GM21390 (cell line): ENCODE measurements around the gene GPR146.

ENCODE experiments used
- ATAC-seq: cut with Tn5 transposase; IDR thresholded peaks from one replicate; pipeline ENCODE4 v1.9.1; 2021; ENCODE audit not compliant: unreplicated experiment

Gene GPR146

DNA sequence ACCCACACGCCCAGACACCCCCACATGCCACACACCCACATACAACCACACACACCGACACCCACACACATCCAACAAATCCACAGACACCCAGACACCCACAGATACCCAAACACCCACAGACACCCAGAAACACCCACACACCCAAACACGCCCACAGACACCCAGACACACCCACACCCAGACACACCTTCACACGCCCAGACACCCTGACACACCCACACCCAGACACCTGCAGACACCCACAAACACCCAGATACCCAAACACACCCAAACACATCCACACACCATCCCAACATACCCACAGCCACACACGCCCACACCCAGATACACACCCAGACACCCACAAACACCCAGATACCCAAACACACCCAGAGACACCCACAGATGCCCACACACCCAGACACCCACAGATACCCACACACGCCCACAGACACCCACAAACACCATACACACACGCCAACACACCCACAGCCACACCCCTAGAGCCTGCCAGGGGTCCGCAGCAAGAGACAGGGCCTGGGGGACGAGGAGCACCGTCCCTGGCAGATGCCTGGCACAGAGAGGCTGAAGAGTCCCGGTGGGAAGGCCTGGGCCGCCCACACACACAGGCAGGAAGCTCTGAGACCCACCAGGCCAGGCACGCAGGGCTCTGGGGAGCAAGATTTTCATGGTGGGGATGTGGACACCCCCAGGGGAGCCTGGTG is 32.9 kb upstream of the GPR146 start:
- ATAC-seq: no peak

DNA sequence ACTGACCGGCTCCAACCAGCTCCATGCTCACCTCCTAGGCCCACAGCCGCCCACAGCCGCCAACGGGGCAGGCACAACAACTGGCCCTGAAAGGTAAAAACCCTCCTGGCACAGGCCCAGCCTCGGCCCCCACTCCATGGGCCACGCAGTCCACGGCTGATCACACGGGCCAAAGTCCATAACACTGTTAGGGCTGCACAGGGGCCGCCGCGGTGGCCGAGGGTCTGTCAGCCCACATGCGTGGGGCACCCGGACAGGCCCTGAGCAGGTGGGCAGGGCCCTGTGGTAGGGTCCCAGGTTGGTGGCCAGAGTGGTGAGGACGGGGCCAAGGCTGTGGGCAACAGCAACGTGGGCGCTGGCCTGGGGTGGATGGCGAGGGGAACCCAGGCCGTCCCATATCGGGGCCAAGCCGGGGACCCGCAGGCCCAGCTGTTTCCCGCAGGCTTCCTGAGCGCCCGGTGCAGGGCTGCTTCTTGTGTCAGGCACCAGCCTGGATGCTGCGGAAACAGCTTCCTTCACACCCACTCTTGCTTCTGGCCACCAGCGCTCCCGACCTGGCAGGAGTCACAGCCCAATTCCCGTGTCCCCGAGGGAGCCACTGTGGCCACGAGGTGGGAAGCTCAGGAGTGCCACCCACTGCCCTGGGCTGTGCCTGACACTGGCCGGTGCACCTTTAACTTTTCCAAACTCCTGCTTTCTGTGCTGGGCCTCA is 32.2 kb upstream of the GPR146 start:
- ATAC-seq: no peak

DNA sequence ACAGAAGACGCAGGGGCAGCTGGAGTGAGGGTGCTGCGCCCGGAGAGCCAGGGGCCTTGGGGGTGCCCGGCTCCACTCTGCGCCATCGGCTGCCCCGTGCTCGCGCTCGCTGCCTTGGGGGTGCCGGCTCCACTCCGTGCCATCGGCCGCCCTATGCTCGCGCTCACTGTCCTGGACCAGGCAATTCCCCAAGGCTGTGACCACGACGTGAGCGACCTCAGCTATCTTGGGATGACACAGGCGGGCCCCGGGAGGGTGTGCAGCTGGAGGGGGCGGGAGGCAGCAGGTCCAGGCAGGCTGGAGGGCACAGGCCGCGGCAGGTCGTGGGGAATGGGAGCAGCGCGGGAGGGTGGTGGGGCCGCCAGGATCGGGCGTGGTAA is 31.6 kb upstream of the GPR146 start:
- no peak for ATAC-seq

DNA sequence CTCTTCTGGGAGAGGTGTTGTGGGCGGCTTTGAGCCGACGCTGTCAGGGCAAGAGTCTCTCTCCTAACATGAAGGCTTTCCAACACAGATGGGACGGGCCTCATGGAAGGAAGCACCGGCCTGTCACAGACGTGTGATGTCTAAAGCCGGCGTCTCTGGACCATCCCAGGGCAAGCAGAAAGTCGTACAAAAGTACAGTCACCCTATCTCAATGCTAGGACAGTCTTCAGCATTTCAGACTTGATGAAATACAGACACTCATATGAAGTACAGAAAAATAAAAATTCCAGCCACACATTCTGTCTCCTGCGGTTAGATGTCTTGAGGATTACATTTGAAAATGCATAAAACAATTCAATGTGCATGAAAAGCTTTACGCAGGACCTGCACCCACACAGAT is 30.8 kb upstream of the GPR146 start:
- ATAC-seq: no peak

DNA sequence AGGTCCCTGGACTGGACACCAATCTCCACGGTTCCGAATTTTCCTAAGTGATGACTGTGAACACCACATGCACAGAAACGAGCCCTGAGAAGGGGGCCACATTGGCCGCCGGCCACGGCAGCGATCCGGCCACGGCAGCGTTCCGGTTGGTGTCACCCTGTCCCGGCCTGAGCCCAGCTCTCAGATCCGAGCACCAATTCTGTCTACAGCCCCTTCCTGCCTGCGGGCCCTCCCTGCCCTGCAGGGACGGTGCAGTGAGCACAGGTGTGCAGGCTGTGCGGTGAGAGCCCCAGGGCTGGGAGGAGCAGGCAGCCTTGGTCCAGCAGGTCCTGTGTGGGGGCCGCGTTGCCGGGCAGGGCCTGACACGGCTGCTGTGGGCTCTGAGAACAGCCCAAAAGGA is 29.7 kb upstream of the GPR146 start:
- ATAC-seq: no peak

DNA sequence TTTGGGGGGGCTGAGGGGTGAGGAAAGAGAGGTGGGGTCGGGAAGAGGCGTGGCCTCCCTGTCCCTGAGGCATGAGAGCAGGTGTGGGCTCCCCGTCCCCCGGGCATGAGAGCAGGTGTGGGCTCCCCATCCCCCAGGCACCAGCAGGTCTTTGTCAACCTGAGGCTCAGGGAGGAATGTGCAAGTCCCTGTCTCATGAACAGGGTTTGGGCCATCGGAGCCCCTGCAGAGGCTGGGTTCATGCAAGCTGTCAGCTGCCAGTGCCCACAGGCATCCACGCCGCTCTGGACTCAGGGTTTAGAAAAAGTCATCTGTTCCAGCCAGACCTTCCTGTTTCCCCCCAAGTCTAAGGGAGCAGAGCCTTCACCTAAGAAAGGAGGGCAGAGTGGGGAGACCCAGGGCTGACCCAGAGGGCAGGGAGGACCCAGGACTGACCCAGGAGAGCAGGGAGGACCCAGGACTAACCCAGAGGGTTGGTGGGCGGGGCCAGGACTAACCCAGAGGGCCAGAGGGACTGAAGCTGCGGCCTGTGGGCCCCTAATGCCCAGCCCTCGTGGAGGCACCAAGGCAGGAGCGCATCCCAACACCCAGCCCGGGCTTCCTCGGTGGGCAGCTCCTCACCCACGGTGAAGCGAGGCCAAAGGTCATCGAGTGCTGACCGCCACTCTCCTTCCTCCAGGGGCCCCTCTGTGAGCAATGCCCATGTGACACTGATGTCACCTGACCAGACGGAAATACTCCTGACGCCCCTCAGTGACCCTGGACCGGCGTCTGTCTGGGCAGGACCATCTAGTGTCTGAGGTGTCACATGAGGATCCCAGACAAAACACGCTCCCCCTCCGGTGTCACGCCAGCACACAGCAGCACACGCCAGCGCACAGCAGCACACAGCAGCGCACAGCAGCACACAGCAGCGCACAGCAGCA is 28.9 kb upstream of the GPR146 start:
- no peak for ATAC-seq

DNA sequence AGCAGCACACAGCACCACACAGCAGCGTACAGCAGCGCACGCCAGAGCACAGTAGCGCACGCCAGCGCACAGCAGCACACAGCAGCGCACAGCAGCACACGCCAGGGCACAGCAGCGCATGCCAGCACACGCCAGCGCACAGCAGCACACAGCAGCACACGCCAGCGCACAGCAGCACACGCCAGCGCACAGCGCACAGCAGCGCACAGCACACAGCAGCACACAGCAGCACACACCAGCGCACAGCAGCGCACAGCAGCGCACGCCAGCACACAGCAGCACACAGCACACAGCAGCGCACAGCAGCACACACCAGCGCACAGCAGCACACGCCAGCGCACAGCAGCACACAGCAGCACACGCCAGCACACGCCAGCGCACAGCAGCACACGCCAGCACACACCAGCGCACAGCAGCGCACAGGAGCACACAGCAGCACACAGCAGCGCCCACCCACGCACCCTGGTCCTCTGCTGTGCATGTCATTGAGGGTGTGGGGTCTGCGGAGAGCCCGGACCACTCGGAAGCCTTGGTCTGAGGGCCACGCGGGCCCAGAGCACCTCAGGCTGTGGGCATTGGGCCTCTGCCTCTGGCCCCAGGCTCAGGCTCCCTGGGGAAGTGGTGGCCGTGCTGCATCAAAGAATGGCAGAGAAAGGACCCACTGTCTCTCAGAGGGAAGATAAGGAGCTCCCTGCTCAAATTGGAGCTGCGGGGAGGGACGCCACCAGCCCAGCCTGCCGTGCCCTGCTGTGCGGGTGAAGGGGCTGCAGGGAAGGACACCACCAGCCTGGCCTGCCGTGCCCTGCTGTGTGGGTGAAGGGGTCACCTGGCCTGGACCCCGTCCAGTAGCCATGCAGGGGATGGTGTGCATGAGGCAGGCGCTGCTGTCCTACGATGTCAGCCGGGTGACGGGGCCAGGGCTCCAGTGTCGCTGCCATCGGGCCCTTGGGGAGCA is 27.5 kb upstream of the GPR146 start:
- no peak for ATAC-seq

DNA sequence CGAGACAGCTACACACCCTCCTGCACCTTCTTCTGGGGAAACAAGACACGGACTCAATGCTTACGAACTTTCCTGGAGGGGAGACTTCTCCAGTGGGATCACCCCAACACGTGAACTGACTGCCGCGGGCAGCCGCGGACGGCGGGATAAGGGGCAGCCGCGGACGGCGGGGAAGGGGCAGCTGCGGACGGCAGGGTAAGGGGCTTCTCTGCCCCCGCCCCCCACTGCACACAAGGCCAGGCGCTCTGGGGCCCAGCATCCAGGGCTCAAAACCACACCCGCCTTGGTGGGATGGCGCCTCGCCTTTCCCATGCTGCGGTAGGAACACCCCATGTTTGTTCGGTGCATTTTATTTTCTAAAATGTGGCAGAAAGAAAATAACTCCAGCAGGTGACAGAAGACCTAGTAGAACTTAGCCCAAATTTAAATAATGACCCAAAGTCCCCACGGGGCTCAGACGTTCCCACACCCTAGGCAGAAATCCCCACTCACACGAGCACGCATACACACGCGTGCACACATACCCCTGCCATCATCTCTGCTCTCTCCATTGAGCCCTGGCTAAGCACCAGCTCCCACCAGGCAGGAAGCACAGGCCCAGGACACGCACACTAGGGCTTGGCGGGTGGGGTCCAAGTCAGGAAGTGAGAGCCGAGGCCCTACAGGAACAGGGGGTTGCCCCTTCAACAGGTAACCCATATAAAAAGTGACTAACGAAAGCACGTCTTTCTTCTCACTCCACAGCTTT is 26.6 kb upstream of the GPR146 start:
- no peak for ATAC-seq

DNA sequence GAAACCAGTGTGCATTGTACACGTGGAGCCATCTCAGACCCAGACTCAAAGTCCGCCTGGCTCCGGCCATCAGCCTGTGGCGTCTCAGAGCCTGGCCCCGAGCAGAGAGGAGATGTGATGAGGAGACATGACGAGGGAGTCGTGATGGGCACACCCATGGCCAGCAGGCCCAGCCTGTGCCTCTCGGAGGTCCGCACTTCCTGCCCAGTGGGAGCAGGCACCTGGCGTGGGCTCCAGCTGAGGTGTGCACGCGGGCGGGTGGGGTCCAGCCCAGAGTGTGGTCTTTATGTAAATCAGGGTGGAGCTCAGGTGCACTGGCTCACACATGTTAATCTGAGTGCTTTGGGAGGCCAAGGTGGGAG is 26.0 kb upstream of the GPR146 start:
- ATAC-seq: no peak

DNA sequence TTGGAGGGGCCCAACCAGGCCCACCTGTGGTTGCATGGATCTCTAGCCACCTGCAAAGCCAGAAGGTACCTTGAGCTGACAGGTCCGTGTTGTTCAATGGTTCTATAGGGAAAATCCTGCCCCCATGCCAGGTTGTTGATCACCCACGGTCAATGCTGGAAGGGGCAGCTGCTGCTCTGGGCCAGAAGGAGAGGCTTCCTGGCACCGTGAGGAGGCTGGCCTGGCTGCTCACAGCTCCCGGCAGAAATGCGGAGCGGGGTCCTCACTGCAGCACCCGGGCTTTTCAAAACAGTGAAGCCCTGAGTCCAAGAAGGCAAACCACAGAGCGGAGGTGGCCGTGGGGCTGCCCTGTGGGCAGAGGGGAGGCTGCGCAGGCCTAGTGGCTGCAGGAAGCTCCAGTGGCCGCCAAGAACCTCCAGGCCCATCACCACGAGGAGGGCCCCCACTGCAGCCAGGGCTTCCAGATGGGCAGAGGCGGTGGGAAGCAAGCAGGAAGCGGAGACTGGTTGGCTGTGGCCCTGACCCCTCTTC is 25.0 kb upstream of the GPR146 start:
- no peak for ATAC-seq

DNA sequence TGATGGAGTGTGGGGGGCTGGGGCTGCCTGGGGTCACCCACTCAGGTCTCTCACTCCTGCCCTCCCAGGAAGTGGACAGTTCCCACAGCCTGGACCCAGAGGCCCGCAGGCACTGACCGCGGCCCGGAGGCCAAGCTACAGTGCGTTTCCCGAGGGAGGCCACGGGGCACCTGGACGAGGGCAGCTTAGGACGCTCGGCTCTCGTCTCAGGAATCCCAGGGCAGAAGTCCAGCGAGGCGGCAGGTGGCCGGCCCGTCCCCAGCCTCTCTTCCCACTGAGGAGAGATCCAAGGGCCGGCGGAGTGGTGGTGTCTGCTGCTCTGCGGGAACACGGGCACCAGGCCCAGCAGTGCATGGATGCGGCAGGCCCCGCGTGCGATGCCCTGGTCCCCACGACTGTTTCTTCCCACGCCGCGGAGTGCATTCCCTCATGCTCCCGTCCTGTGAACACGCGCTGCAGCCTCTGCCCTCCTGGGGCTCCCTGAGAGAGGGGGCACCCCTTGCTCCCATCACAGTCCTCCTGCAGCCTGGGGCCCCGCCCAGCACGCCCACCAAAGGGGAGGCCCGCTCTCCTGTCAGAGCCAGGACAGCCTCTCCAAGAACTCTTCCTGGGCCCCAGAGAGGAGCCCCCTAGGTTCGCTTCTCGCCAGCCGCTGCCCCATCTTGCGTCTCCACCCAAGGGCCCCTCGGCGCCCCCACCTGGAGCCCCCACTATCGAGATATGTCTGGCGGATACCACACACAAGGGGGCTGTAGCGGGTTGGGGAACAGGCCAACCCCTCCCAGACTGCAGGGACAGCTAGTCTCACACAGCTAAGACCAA is 24.3 kb upstream of the GPR146 start:
- ATAC-seq: no peak

DNA sequence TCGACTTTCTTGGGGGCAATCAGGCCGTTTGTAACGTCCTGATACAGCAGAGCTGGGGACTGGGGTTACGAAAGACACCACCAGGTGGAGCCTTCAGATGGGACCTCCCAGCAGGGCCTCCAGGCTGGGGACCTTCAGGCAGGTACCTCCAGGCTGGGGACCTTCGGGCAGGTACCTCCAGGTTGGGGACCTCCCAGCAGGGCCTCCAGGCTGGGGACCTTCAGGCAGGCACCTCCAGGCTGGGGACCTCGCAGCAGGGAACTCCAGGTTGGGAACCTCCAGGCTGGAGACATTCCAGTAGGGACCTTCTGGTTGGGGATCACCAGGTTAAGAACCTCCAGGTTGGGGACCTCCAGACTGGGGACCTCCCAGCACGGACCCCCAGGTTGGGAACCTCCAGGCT is 23.5 kb upstream of the GPR146 start:
- no peak for ATAC-seq

DNA sequence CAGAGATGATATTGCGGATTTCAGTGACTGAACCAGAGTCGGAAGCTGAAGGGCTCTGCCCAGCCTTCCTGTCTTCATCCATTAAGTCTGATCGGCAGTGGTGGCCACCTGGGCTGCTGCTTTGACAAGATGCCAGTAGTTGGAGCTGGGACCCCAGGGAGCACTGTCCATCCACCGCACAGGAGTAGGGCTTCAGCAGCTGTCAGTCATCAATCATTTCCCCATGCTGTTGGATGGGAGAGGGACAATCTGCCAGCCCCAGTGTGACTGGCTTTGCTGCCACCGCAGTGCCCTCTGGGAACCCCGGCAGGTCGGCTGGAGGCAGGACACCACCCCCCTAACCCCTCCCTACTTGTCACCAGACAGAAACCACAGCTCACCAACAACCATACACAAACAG is 23.0 kb upstream of the GPR146 start:
- no peak for ATAC-seq

DNA sequence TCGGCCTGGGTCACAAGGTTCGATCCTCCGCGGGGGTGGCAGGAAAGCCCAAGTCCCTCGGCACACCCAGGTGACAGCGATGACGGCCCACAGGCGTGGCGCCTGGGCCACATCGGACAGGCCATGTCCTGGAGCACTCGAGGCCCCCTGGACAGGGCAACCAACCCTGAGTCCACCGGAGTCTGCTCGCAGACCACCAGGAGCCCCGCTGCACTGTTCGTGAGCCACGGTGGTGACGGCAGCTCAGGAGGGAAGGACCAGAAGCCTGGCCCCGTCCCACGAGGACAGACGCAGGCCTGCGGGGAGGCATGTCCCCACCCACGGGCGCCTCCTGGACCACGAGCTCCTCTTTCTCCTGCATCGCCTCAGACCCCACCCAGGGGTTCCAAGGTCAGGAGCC is 22.4 kb upstream of the GPR146 start:
- no peak for ATAC-seq

DNA sequence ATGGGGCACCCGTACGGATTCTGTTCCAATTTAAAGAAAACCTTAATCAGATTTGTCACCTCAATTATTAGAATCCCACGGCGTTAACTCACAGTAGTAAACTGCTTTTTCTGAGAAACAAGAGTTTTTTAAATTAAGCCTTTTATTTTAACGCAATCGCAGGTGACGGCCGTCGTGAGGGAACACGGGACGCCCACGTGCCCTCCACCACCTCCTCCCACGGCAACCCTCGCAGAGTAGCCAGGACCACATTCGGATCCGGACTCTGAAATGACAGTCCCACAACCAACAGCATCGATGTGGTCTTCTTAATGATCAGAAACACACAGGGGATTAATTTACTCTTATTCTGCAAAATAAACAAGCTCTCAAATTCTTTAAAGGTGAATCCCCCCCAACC is 22.0 kb upstream of the GPR146 start:
- no peak for ATAC-seq

DNA sequence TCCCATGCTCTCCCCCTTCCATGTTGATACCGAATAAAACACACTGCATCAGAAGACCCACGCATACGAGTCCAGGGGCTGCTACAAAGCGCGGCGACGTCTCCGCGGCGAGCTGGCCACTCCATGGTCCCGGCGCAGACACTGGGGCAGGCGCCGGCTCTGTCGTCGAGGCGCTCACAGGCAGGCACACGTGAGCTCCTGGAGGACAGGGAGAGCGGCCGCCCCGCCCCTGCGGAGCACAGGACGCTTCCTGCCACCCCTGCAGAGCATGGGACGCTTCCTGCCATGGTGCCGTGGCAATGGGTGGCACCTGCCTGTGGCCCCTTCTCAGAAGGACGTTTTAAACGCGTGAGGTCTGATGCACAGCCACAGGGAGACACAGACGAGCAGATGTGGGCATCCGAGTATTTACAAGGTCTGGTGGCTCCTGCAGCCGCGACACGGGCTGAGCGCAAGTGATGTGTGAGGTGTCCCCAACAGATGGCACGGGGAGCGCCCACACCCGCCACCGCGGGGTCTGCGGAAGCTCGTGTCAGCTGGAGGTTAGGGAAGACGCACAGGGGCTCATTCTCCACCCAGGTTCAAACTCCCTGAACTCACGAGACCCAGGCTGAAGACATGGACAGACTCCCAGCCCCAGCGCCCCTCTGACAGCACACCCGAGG is 21.4 kb upstream of the GPR146 start:
- no peak for ATAC-seq

DNA sequence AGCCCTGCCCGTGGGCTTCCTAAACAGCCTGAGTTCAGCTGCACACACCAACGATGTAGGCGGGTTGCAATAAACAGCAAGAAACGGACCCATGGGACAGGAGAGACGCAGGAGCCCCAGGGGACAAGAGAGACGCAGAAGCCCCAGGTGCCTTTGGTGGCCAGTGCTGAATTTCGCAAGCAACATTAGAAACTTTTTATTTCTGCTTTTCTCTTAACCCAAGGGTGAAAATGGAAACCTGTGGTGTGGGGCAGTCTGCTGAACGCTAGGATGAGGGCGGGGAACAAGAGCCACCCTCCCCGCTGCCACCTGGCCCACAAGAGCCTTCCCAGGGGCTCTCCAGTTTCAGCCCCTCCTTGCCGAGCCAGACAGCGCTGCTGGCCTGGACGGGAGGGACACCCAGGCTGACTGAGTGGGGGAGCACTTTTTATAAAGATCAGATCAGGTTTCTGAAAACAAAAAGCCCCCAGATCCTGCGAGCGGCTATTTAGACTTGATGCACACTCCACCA is 20.0 kb upstream of the GPR146 start:
- ATAC-seq: peak; percentile 60
